Progenitor cell of endocrine pancreas (in vitro differentiated cells): Measurements from ENCODE around the gene PIPOX. TPM values are rescaled to one million over a fixed set of nuclear protein-coding genes. Genes with fewer than 3 reads are reported as not detected.

Experiments
- DNase-seq: peaks from one replicate; pipeline ENCODE4 v3.0.0; 2021; ENCODE audit warnings: low spot score; ENCODE audit not compliant: unreplicated experiment
- H3K27ac Mint-ChIP-seq: 2 replicates; pipeline ENCODE4 v1.8.0; 2021; ENCODE audit warnings: mild to moderate bottlenecking, moderate library complexity, mixed read lengths
- H3K27me3 Mint-ChIP-seq: 2 replicates; pipeline ENCODE4 v1.8.0; 2021; ENCODE audit warnings: mixed read lengths
- H3K36me3 Mint-ChIP-seq: 2 replicates; pipeline ENCODE4 v1.8.0; 2022; ENCODE audit warnings: mixed read lengths; ENCODE audit not compliant: insufficient read depth
- H3K4me1 Mint-ChIP-seq: 2 replicates; pipeline ENCODE4 v1.8.0; 2021; ENCODE audit warnings: low read depth, mixed read lengths
- H3K4me3 Mint-ChIP-seq: 2 replicates; pipeline ENCODE4 v1.8.0; 2021; ENCODE audit warnings: low read depth, mild to moderate bottlenecking, moderate library complexity, mixed read lengths
- H3K9me3 Mint-ChIP-seq: 2 replicates; pipeline ENCODE4 v1.8.0; 2021; ENCODE audit warnings: low read depth, mixed read lengths
- CTCF ChIP-seq: fragments of 200-600 bp; sonication (generic); IDR thresholded peaks from one replicate; pipeline ENCODE4 v1.5.0; 2021; ENCODE audit warnings: antibody characterized with exemption, mild to moderate bottlenecking; ENCODE audit not compliant: unreplicated experiment
- total RNA-seq: library from RNA; stranded (reverse); gene quantifications from 2 replicates; pipeline ENCODE4 v1.2.1, GENCODE V29; 2021

PIPOX gene
- total RNA-seq, 1 donor from 2014 or later, result 5.3 TPM

- Mint-ChIP-seq H3K4me3 (no peak overlapping the region), H3K27me3 (peaks cover 14% of the 10 kb centered on the region), H3K27ac (peak overlapping the region; percentile 54), H3K36me3 (no peaks in the 10 kb centered on the region), H3K9me3 (no peaks in the 10 kb centered on the region), H3K4me1 (peaks cover 8% of the 10 kb centered on the region)
- no peak for DNase-seq
- TF ChIP-seq CTCF, result no peak
Measured at GRCh38 chr17:29042026-29042678, 789 bp upstream of the PIPOX start.

GRCh38 chr17:29043539-29044145, 701 bp downstream of the PIPOX start:
- TF ChIP-seq CTCF, result no peak
- no peak for DNase-seq
- no peak overlapping the region for H3K27ac Mint-ChIP-seq
- H3K36me3 Mint-ChIP-seq, result no peaks in the 10 kb centered on the region
- peaks cover 14% of the 10 kb centered on the region for H3K27me3 Mint-ChIP-seq
- peaks cover 12% of the 10 kb centered on the region for H3K4me1 Mint-ChIP-seq
- H3K9me3 Mint-ChIP-seq, result no peaks in the 10 kb centered on the region
- H3K4me3 Mint-ChIP-seq, result no peak overlapping the region

GRCh38 chr17:29045026-29045425, 2.1 kb downstream of the PIPOX start:
- no peaks in the 10 kb centered on the region for H3K36me3 Mint-ChIP-seq
- H3K4me1 Mint-ChIP-seq, result peaks cover 14% of the 10 kb centered on the region
- no peak overlapping the region for H3K27ac Mint-ChIP-seq
- H3K4me3 Mint-ChIP-seq, result no peak overlapping the region
- H3K9me3 Mint-ChIP-seq, result no peaks in the 10 kb centered on the region
- no peak for DNase-seq
- no peak for TF ChIP-seq CTCF
- H3K27me3 Mint-ChIP-seq, result peaks cover 17% of the 10 kb centered on the region

- no peak for DNase-seq
- Mint-ChIP-seq H3K27me3 (peaks cover 17% of the 10 kb centered on the region), H3K9me3 (no peaks in the 10 kb centered on the region), H3K4me1 (peaks cover 14% of the 10 kb centered on the region), H3K27ac (peak overlapping the region; percentile 35), H3K4me3 (no peak overlapping the region), H3K36me3 (no peaks in the 10 kb centered on the region)
- TF ChIP-seq CTCF, result no peak
Measured at GRCh38 chr17:29045734-29046472, 3.0 kb downstream of the PIPOX start.

GRCh38 chr17:29046473-29046839, 3.5 kb downstream of the PIPOX start:
- Mint-ChIP-seq H3K9me3 (no peaks in the 10 kb centered on the region), H3K4me3 (no peak overlapping the region), H3K27ac (no peak overlapping the region), H3K27me3 (peaks cover 17% of the 10 kb centered on the region), H3K4me1 (peaks cover 14% of the 10 kb centered on the region), H3K36me3 (no peaks in the 10 kb centered on the region)
- no peak for TF ChIP-seq CTCF
- DNase-seq, result no peak
